H1 (cell line): ENCODE data around the gene ARID1B. TPM values are rescaled to one million over a fixed set of nuclear protein-coding genes. Genes with fewer than 3 reads are reported as not detected.

Source experiments
- CEBPB ChIP-seq: IDR thresholded peaks from 2 replicates; pipeline ENCODE4 v1.6.1; 2012; ENCODE audit warnings: low read depth, low read length
- GABPA ChIP-seq: IDR thresholded peaks from 2 replicates; pipeline ENCODE4 v1.6.1; 2011; ENCODE audit warnings: mild to moderate bottlenecking, low read length, moderate library complexity, borderline replicate concordance; ENCODE audit not compliant: insufficient read depth
- GTF2F1 ChIP-seq: IDR thresholded peaks from 2 replicates; pipeline ENCODE4 v1.6.1; 2012; ENCODE audit warnings: low read depth, low read length, improper control_type of control experiment, borderline replicate concordance
- SIN3A ChIP-seq, 2 experiments: IDR thresholded peaks in 1 of 2; conservative IDR thresholded peaks in 1 of 2; 2 replicates each; pipeline ENCODE4 v1.6.1; 2011 to 2012; ENCODE audit warnings: low read length in 2 of 2, improper control_type of control experiment in 1 of 2, low read depth in 1 of 2, mild to moderate bottlenecking in 1 of 2
- SP1 ChIP-seq: IDR thresholded peaks from 2 replicates; pipeline ENCODE4 v1.6.1; 2011; ENCODE audit warnings: low read depth, low read length
- TCF12 ChIP-seq: IDR thresholded peaks from 2 replicates; pipeline ENCODE4 v1.6.1; 2011; ENCODE audit warnings: low read depth, mild to moderate bottlenecking, low read length
- polyA plus RNA-seq, 7 experiments: library from polyadenylated mRNA; depleted of rRNA in 3 of 7; stranded (reverse) in 5 of 7; unstranded in 2 of 7; fragments of >200 nt in 5 of 7; fragments of 200-250 nt in 2 of 7; gene quantifications; 1 replicate in 5 of 7; 2 replicates in 1 of 7; 4 replicates in 1 of 7; pipeline versions ENCODE4 v1.2.1 to v1.2.3, GENCODE V29; 2011 to 2013; ENCODE audit warnings: missing spikeins in 2 of 7, mixed read lengths in 2 of 7
- total RNA-seq: library from RNA; stranded (reverse); fragmentation: NEBNext Ultra II Directional; extraction: Animal tissue kit (Norgen Biotek cat#: 25700); gene quantifications from 2 replicates; pipeline ENCODE4 v1.2.1, GENCODE V29; 2021

ARID1B gene
- total and polyA plus RNA-seq, 2 of the 8 experiments (the other 6 are each of a cell fraction or from before 2014, with no cell fraction given), result 24.3 to 70.3 TPM

- TF ChIP-seq TCF12 (no peak), GABPA (no peak), SP1 (no peak), GTF2F1 (no peak), CEBPB (no peak), SIN3A (conservative IDR thresholded peaks at IDR 0.05 in 1 of 2, IDR thresholded peaks at IDR 0.05 in 1 of 2; ENCODE audit: low read depth in 1 of 2, low read length in 2 of 2) (no peak)
- TF ChIP-seq, all 59 proteins: peak for 0
Measured at GRCh38 chr6:157120534-157121232, 343.5 kb downstream of the ARID1B start (continued).
